HepG2 (cell line): Measurements from ENCODE around the gene TMEM220. TPM values are rescaled to one million over a fixed set of nuclear protein-coding genes. Genes with fewer than 3 reads are reported as not detected.

Source experiments
- ATAC-seq: fragments of 200-7000 bp; cut with Tn5 transposase; 3 replicates; pipeline ENCODE4 v1.9.1; 2020; ENCODE audit warnings: mild to moderate bottlenecking, moderate library complexity
- BruUV-seq: library from RNA; stranded (reverse); fragments of 400-500 nt; replicated peaks from 2 replicates; lab custom pipeline; 2021; lab: Mats Ljungman, UMichigan
- CTCF ChIA-PET: fragments of 300-600 bp; formaldehyde crosslinking; extraction: SDS; loops from one replicate; lab custom pipeline; 2021; ENCODE audit warnings: low total read pairs, inconsistent platforms, low intra/inter-chr PET ratio; lab: Yijun Ruan, JAX
- POLR2A ChIA-PET: fragments of 350-600 bp; sonication (Branson Sonifier 250); formaldehyde crosslinking; loops from one replicate; lab custom pipeline; 2020; ENCODE audit warnings: antibody characterized with exemption, inconsistent platforms; lab: Yijun Ruan, JAX
- DNase-seq: peaks from one replicate; pipeline ENCODE4 v3.0.0-alpha.2; 2015; ENCODE audit warnings: low spot score
- FAIRE-seq: peaks from 3 replicates; lab custom pipeline; 2011; peaks lifted over from hg19 to GRCh38; lab: Jason Lieb, UNC
- H2AFZ ChIP-seq: one replicate; pipeline ENCODE4 v1.6.1; 2011; ENCODE audit warnings: low read length, inconsistent platforms
- H3K27ac ChIP-seq: fragments of 300-600 bp; 3 replicates; pipeline ENCODE4 v1.8.0; 2011; ENCODE audit warnings: mixed run types, mild to moderate bottlenecking, mixed read lengths, low read length, inconsistent platforms; ENCODE audit not compliant: insufficient read depth; ENCODE audit errors: extremely low read length
- H3K27me3 ChIP-seq, 2 experiments: fragments of 200-600 bp in 1 of 2; 2 replicates in 1 of 2; 3 replicates in 1 of 2; pipeline versions ENCODE4 v1.6.0 to v1.8.0; 2011; ENCODE audit warnings: low read length in 2 of 2, mild to moderate bottlenecking in 2 of 2, moderate library complexity in 2 of 2, inconsistent platforms in 1 of 2; ENCODE audit not compliant: insufficient read depth in 2 of 2, control insufficient read depth in 1 of 2
- H3K36me3 ChIP-seq, 2 experiments: fragments of 200-600 bp in 1 of 2; replicated peaks in 1 of 2; 2 replicates in 1 of 2; 3 replicates in 1 of 2; pipeline versions ENCODE4 v1.5.1 to v1.8.0; 2011; ENCODE audit warnings: low read length in 2 of 2, inconsistent platforms in 1 of 2; ENCODE audit not compliant: insufficient read depth in 2 of 2, control insufficient read depth in 1 of 2
- H3K4me1 ChIP-seq: 2 replicates; pipeline ENCODE4 v1.5.1; 2012; ENCODE audit warnings: low read length, inconsistent platforms; ENCODE audit not compliant: insufficient read depth
- H3K4me2 ChIP-seq: 2 replicates; pipeline ENCODE4 v1.6.0; 2011; ENCODE audit warnings: low read depth, low read length, inconsistent platforms
- H3K4me3 ChIP-seq, 3 experiments: fragments of 200-600 bp in 1 of 3; sonication (generic), shearing (Covaris generic) in 1 of 3; replicated peaks in 1 of 3; 2 replicates each; pipeline ENCODE4 v1.5.1; 2011 to 2016; ENCODE audit warnings: low read length in 3 of 3, inconsistent platforms in 2 of 3, low read depth in 2 of 3, mild to moderate bottlenecking in 2 of 3, control low read depth in 1 of 3, mixed read lengths in 1 of 3; ENCODE audit not compliant: insufficient read depth in 1 of 3
- H3K79me2 ChIP-seq: one replicate; pipeline ENCODE4 v1.6.1; 2011; ENCODE audit warnings: low read length, inconsistent platforms; ENCODE audit not compliant: insufficient read depth
- H3K9ac ChIP-seq: 2 replicates; pipeline ENCODE4 v1.6.0; 2011; ENCODE audit warnings: mild to moderate bottlenecking, low read depth, low read length, inconsistent platforms; ENCODE audit not compliant: insufficient read depth
- H3K9me3 ChIP-seq: 2 replicates; pipeline ENCODE4 v1.5.1; 2012; ENCODE audit warnings: mild to moderate bottlenecking, low read length
- H4K20me1 ChIP-seq: 2 replicates; pipeline ENCODE4 v1.6.0; 2011; ENCODE audit warnings: inconsistent platforms, mild to moderate bottlenecking, low read length, moderate library complexity; ENCODE audit not compliant: insufficient read depth
- ATF2 ChIP-seq: sonication (generic); formaldehyde crosslinking; IDR thresholded peaks from 2 replicates; pipeline ENCODE4 v1.4.0; 2020; ENCODE audit warnings: missing genetic modification reagents
- BCL6 ChIP-seq: IDR thresholded peaks from 2 replicates; pipeline ENCODE4 v1.6.1; 2016; ENCODE audit warnings: missing genetic modification reagents, missing compliant biosample characterization
- DZIP1 ChIP-seq: sonication (generic); formaldehyde crosslinking; IDR thresholded peaks from 2 replicates; pipeline ENCODE4 v1.5.0; 2020; ENCODE audit warnings: mild to moderate bottlenecking, missing genetic modification reagents
- FIP1L1 ChIP-seq: fragments of 200-400 bp; formaldehyde crosslinking; IDR thresholded peaks from 2 replicates; pipeline ENCODE4 v1.6.1; 2018; ENCODE audit warnings: low read depth, mild to moderate bottlenecking, low read length, moderate library complexity, borderline replicate concordance; ENCODE audit not compliant: insufficient read depth
- FOXK1 ChIP-seq: sonication (generic); formaldehyde crosslinking; IDR thresholded peaks from 2 replicates; pipeline ENCODE4 v1.4.0; 2020; ENCODE audit warnings: low read depth, missing genetic modification reagents, borderline replicate concordance
- REPIN1 ChIP-seq: sonication (generic); formaldehyde crosslinking; IDR thresholded peaks from 2 replicates; pipeline ENCODE4 v1.8.0; 2022; ENCODE audit warnings: missing genetic modification reagents, low read depth, mild to moderate bottlenecking, borderline replicate concordance
- U2AF1 ChIP-seq: fragments of 200-400 bp; formaldehyde crosslinking; optimal IDR thresholded peaks from 2 replicates; pipeline ENCODE3; 2017; ENCODE audit warnings: mild to moderate bottlenecking, low read depth, low read length
- ZC3H13 ChIP-seq: sonication (generic); formaldehyde crosslinking; IDR thresholded peaks from 2 replicates; pipeline ENCODE4 v1.8.1; 2023; ENCODE audit warnings: mild to moderate bottlenecking, missing genetic modification reagents, moderate library complexity
- ZFAT ChIP-seq: sonication (generic); formaldehyde crosslinking; conservative IDR thresholded peaks from 2 replicates; pipeline ENCODE4 v1.8.1; 2023; ENCODE audit warnings: missing genetic modification reagents, inconsistent platforms
- ZFP36 ChIP-seq: fragments of 150-350 bp; IDR thresholded peaks from 2 replicates; pipeline ENCODE4 v1.6.1; 2018; ENCODE audit warnings: borderline replicate concordance, low read length, low read depth; ENCODE audit not compliant: partially characterized antibody
- ZNF235 ChIP-seq: sonication (generic); formaldehyde crosslinking; IDR thresholded peaks from 2 replicates; pipeline ENCODE4 v1.8.1; 2023; ENCODE audit warnings: mild to moderate bottlenecking, missing genetic modification reagents, borderline replicate concordance
- ZNF253 ChIP-seq: sonication (generic); formaldehyde crosslinking; IDR thresholded peaks from 2 replicates; pipeline ENCODE4 v1.8.0; 2022; ENCODE audit warnings: mild to moderate bottlenecking, missing genetic modification reagents, borderline replicate concordance
- ZNF337 ChIP-seq: sonication (generic); formaldehyde crosslinking; IDR thresholded peaks from 2 replicates; pipeline ENCODE4 v1.5.1; 2020; ENCODE audit warnings: missing genetic modification reagents, low read depth, mild to moderate bottlenecking, borderline replicate concordance
- ZNF768 ChIP-seq: sonication (generic); formaldehyde crosslinking; IDR thresholded peaks from 2 replicates; pipeline ENCODE4 v1.4.0; 2020; ENCODE audit warnings: missing genetic modification reagents
- ZSCAN30 ChIP-seq: sonication (generic); formaldehyde crosslinking; IDR thresholded peaks from 2 replicates; pipeline ENCODE4 v1.5.0; 2020; ENCODE audit warnings: mild to moderate bottlenecking, missing genetic modification reagents
- WGBS: methylation state at CpG from one replicate; pipeline ENCODE4 v1.1.6; 2017; ENCODE audit warnings: low lambda C conversion rate; 5-methylcytosine and 5-hydroxymethylcytosine counted together
- in situ Hi-C: cut with HindIII; loops from 2 replicates; pipeline ENCODE4 v1.10.0; 2017; ENCODE audit warnings: low pct_unique_long_range_greater_than_20kb; ENCODE audit not compliant: extremely low pct_ligation_motif_present
- intact Hi-C: fragments of 100-400 bp; cut with micrococcal nuclease; formaldehyde crosslinking; loops from one replicate; pipeline ENCODE4 v1.10.0; 2022; ENCODE audit not compliant: unreplicated experiment
- polyA plus RNA-seq, 8 experiments: library from polyadenylated mRNA; depleted of rRNA in 3 of 8; stranded (reverse) in 7 of 8; unstranded in 1 of 8; fragments of >200 nt; fragmentation: Illumina TruSeq in 4 of 8; extraction: Trizol in 4 of 8; gene quantifications; 2 replicates each; pipeline versions ENCODE4 v1.2.1 to v1.2.3, GENCODE V29; 2011 to 2016; ENCODE audit warnings: low read depth in 4 of 8, missing spikeins in 1 of 8, mixed read lengths in 1 of 8; ENCODE audit not compliant: insufficient read depth in 1 of 8
- total RNA-seq, 5 experiments: library from RNA; depleted of rRNA; stranded (reverse); fragments of >200 nt; fragmentation: Illumina TruSeq; extraction: Trizol; gene quantifications; 2 replicates each; pipeline ENCODE4 v1.2.3, GENCODE V29; 2016; ENCODE audit warnings: low read depth in 1 of 5
- TF ChIP-seq, protein P1 (sequence below): IDR thresholded peaks from 2 replicates; pipeline ENCODE4 v1.6.1; 2016; ENCODE audit warnings: low read depth, borderline replicate concordance

TMEM220 gene
- total and polyA plus RNA-seq, 2 of the 13 experiments (the other 11 are each of a cell fraction or from before 2014, with no cell fraction given) = 1.3 to 2.2 TPM

DNA sequence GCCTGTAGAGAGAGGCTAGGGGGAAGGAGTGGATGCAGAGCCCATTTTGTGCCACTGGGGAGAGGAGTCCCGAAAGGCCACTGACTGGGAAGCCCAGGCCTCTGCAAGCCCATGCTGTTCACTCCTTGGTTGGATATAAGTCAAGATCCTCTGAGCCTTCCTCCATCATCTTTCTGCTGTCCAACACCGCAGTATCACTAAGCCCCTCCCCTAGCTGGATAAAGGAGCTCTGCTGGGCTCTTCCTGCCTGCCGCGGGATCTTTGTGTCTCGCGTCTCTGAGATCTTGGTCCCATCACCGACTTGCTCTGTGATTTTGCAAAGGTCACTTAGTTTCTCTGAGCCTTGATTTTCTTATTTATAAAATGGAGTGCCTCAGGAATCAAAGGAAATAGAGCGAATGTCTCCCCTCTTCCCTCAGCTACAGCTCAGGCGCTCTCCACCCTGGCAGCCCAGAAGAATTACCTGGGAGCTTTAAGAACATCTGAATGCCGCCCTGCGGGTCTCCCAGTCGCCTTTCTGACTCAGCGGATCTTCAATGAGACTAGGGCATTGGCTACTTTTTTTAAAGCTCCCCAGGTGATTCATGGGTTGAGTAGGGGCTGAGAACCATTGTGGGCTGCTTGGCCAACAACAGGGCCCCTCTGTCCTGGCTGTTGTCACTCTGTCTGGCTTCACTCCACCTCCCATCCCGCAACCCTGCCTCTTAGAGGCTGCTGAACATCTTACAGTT, 25.2 kb upstream of the TMEM220 start (continued):
- TF ChIP-seq ZNF235 (CRISPR knock-in tag) (no peak), FIP1L1 (no peak), ZNF337 (CRISPR knock-in tag) (no peak), REPIN1 (CRISPR knock-in tag) (no peak), ZFAT (no peak), ZC3H13 (CRISPR knock-in tag) (no peak), DZIP1 (CRISPR knock-in tag) (no peak)

- DNase-seq = peak; percentile 39
- Histone ChIP-seq H3K4me2 (no peak overlapping the region), H3K9me3 (no peaks in the 10 kb centered on the region), H3K4me3 (no peak overlapping the region), H3K9ac (no peak overlapping the region), H4K20me1 (no peaks in the 10 kb centered on the region), H3K79me2 (no peaks in the 10 kb centered on the region), H3K4me1 (peaks cover 37% of the 10 kb centered on the region), H3K36me3 (no peaks in the 10 kb centered on the region), H3K27ac (no peak overlapping the region), H3K27me3 (peaks cover 2 to 3% of the 10 kb centered on the region in 2 experiments; a peak in 3 of 5 replicates), H2AFZ (no peak overlapping the region)
- ChIA-PET POLR2A (no interaction called here), CTCF (interaction anchor here (0.7 kb wide), 2 partner anchors 91 to 391 kb away, joined by 3 to 4 read pairs; no protein-coding TSS in a partner anchor)
- intact Hi-C loops (no loop called here), in situ Hi-C loops (no loop called here)
- ATAC-seq = no peak
- no peak for FAIRE-seq
- no TSS peak for BruUV-seq
- WGBS = 0% methylated on average over 2 of the region's 2 CpGs
- TF ChIP-seq ATF2 = no peak
- peak; percentile 64 for TF ChIP-seq ZFP36
- TF ChIP-seq U2AF1 = no peak
- TF ChIP-seq ZNF768 (CRISPR knock-in tag) = peak; percentile 96
- TF ChIP-seq, protein P1, sequence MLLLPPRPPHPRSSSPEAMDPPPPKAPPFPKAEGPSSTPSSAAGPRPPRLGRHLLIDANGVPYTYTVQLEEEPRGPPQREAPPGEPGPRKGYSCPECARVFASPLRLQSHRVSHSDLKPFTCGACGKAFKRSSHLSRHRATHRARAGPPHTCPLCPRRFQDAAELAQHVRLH (CRISPR knock-in tag) = no peak
- 0 out of 2 replicates have a peak, but pooled peaks have one; percentile 13 for TF ChIP-seq BCL6 (CRISPR knock-in tag)
- TF ChIP-seq ZNF253 (CRISPR knock-in tag) = no peak
- no peak for TF ChIP-seq ZSCAN30 (CRISPR knock-in tag)
- TF ChIP-seq FOXK1 (CRISPR knock-in tag) = no peak
These were observed 24.3 kb upstream of the TMEM220 start for GRCh38 chr17:10754109-10754508.
